ENCODE results near the gene SHANK2.

- TF ChIP-seq EZH2 (IDR thresholded peaks at IDR 0.05; ENCODE audit: low read length), result no peak
- TF ChIP-seq, protein P1, sequence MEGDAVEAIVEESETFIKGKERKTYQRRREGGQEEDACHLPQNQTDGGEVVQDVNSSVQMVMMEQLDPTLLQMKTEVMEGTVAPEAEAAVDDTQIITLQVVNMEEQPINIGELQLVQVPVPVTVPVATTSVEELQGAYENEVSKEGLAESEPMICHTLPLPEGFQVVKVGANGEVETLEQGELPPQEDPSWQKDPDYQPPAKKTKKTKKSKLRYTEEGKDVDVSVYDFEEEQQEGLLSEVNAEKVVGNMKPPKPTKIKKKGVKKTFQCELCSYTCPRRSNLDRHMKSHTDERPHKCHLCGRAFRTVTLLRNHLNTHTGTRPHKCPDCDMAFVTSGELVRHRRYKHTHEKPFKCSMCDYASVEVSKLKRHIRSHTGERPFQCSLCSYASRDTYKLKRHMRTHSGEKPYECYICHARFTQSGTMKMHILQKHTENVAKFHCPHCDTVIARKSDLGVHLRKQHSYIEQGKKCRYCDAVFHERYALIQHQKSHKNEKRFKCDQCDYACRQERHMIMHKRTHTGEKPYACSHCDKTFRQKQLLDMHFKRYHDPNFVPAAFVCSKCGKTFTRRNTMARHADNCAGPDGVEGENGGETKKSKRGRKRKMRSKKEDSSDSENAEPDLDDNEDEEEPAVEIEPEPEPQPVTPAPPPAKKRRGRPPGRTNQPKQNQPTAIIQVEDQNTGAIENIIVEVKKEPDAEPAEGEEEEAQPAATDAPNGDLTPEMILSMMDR (optimal IDR thresholded peaks at IDR 0.05 in 1 of 3, IDR thresholded peaks at IDR 0.05 in 1 of 3, conservative IDR thresholded peaks at IDR 0.05 in 1 of 3; ENCODE audit: extremely low read depth in 1 of 3, insufficient read depth in 2 of 3, low read length in 3 of 3), result no peak
Measured at GRCh38 chr11:71269603-71270511, 17.5 kb upstream of the SHANK2 start.
